H1 (cell line): ENCODE results near the gene TGIF1. TPM values are rescaled to one million over a fixed set of nuclear protein-coding genes. Genes with fewer than 3 reads are reported as not detected.

Source experiments
- CTCF ChIA-PET: fragments of 300-600 bp; sonication (Branson Sonifier 250); formaldehyde crosslinking; loops from one replicate; lab custom pipeline; 2021; ENCODE audit not compliant: partially characterized antibody; lab: Charles Lee
- POLR2A ChIA-PET: fragments of 300-600 bp; sonication (Branson Sonifier 250); formaldehyde crosslinking; loops from one replicate; lab custom pipeline; 2021; ENCODE audit warnings: inconsistent platforms; ENCODE audit not compliant: partially characterized antibody; lab: Charles Lee
- DNase-seq, 2 experiments: peaks; one replicate each; pipeline versions ENCODE4 v3.0.0 to v3.0.0-alpha.2; 2010 to 2022; ENCODE audit warnings: low spot score in 2 of 2, low read depth in 1 of 2, mixed read lengths in 1 of 2
- FAIRE-seq: peaks from 2 replicates; lab custom pipeline; 2011; peaks lifted over from hg19 to GRCh38; lab: Jason Lieb, UNC
- H2AFZ ChIP-seq: 2 replicates; pipeline ENCODE4 v1.8.1; 2012; ENCODE audit warnings: low read length, inconsistent platforms
- H2AK5ac ChIP-seq: 2 replicates; pipeline ENCODE4 v1.6.1; 2013; ENCODE audit warnings: low read depth, low read length
- H2BK120ac ChIP-seq: replicated peaks from 2 replicates; pipeline ENCODE3; 2013; ENCODE audit warnings: low read depth, low read length, inconsistent platforms
- H2BK12ac ChIP-seq: 2 replicates; pipeline ENCODE4 v1.6.1; 2013; ENCODE audit warnings: low read depth, low read length
- H2BK15ac ChIP-seq: 2 replicates; pipeline ENCODE4 v1.6.1; 2013; ENCODE audit warnings: low read length
- H2BK20ac ChIP-seq: 2 replicates; pipeline ENCODE4 v1.6.1; 2013; ENCODE audit warnings: low read length
- H2BK5ac ChIP-seq: 2 replicates; pipeline ENCODE4 v1.6.1; 2013; ENCODE audit warnings: low read depth, low read length
- H3K14ac ChIP-seq: 2 replicates; pipeline ENCODE4 v1.6.1; 2013; ENCODE audit warnings: inconsistent platforms; ENCODE audit not compliant: insufficient read length
- H3K18ac ChIP-seq: 2 replicates; pipeline ENCODE4 v1.6.1; 2013; ENCODE audit warnings: low read length; ENCODE audit errors: extremely low read depth
- H3K23ac ChIP-seq: 2 replicates; pipeline ENCODE4 v1.6.1; 2013; ENCODE audit warnings: inconsistent platforms; ENCODE audit not compliant: insufficient read length
- H3K23me2 ChIP-seq: 2 replicates; pipeline ENCODE4 v1.6.1; 2013; ENCODE audit warnings: low read depth, low read length
- H3K27ac ChIP-seq: 2 replicates; pipeline ENCODE4 v1.6.1; 2011; ENCODE audit warnings: low read depth, low read length, inconsistent platforms
- H3K27me3 ChIP-seq, 4 experiments: replicated peaks in 1 of 4; 1 replicate in 1 of 4; 2 replicates in 3 of 4; pipeline versions ENCODE4 v1.6.1 to v1.8.1; 2011 to 2013; ENCODE audit warnings: low read length in 3 of 4, mild to moderate bottlenecking in 3 of 4, inconsistent platforms in 2 of 4, mixed read lengths in 2 of 4, moderate library complexity in 1 of 4; ENCODE audit not compliant: control insufficient read depth in 3 of 4, insufficient read depth in 3 of 4; ENCODE audit errors: extremely low read depth in 1 of 4
- H3K36me3 ChIP-seq, 4 experiments: 2 replicates each; pipeline versions ENCODE4 v1.6.1 to v1.8.1; 2011 to 2013; ENCODE audit warnings: mild to moderate bottlenecking in 4 of 4, low read length in 3 of 4, moderate library complexity in 2 of 4, control low read depth in 1 of 4, inconsistent platforms in 1 of 4; ENCODE audit not compliant: insufficient read depth in 4 of 4, control insufficient read depth in 2 of 4
- H3K4ac ChIP-seq: replicated peaks from 2 replicates; pipeline ENCODE3; 2013; ENCODE audit warnings: low read length, low read depth, mixed read lengths, inconsistent platforms; ENCODE audit not compliant: insufficient read length
- H3K4me1 ChIP-seq, 4 experiments: replicated peaks in 1 of 4; 1 replicate in 1 of 4; 2 replicates in 3 of 4; pipeline versions ENCODE4 v1.6.1 to v1.8.1; 2011 to 2013; ENCODE audit warnings: low read length in 3 of 4, inconsistent platforms in 2 of 4, mixed read lengths in 1 of 4; ENCODE audit not compliant: insufficient read depth in 4 of 4, control insufficient read depth in 3 of 4
- H3K4me2 ChIP-seq, 2 experiments: 2 replicates each; pipeline versions ENCODE4 v1.6.1 to v1.8.1; 2011 to 2013; ENCODE audit warnings: low read depth in 2 of 2, low read length in 2 of 2, control low read depth in 1 of 2, inconsistent platforms in 1 of 2, mild to moderate bottlenecking in 1 of 2; ENCODE audit not compliant: insufficient read depth in 1 of 2
- H3K4me3 ChIP-seq, 4 experiments: fragments of 200-600, 300-600 bp in 1 of 4; sonication (generic), shearing (Covaris generic), sonication (Bioruptor Twin) in 1 of 4; 2 replicates each; pipeline versions ENCODE4 v1.5.1 to v1.8.1; 2011 to 2016; ENCODE audit warnings: low read length in 4 of 4, low read depth in 3 of 4, control low read depth in 2 of 4, inconsistent platforms in 2 of 4, mild to moderate bottlenecking in 2 of 4, mixed read lengths in 1 of 4, moderate library complexity in 1 of 4; ENCODE audit not compliant: insufficient read depth in 2 of 4; ENCODE audit errors: extremely low read depth in 1 of 4
- H3K56ac ChIP-seq: replicated peaks from 2 replicates; pipeline ENCODE3; 2013; ENCODE audit warnings: low read depth, mild to moderate bottlenecking, mixed read lengths, low read length, inconsistent platforms; ENCODE audit not compliant: insufficient read length
- H3K79me1 ChIP-seq: 2 replicates; pipeline ENCODE4 v1.6.1; 2013; ENCODE audit warnings: low read depth, low read length, control low read depth
- H3K79me2 ChIP-seq, 2 experiments: 2 replicates each; pipeline versions ENCODE4 v1.6.1 to v1.8.1; 2012 to 2013; ENCODE audit warnings: low read length in 2 of 2, mild to moderate bottlenecking in 2 of 2, inconsistent platforms in 1 of 2; ENCODE audit not compliant: insufficient read depth in 2 of 2, control insufficient read depth in 1 of 2
- H3K9ac ChIP-seq, 4 experiments: replicated peaks in 1 of 4; 1 replicate in 1 of 4; 2 replicates in 3 of 4; pipeline versions ENCODE4 v1.6.1 to v1.8.1; 2011 to 2013; ENCODE audit warnings: low read depth in 3 of 4, low read length in 3 of 4, control low read depth in 2 of 4, mild to moderate bottlenecking in 2 of 4, moderate library complexity in 2 of 4, inconsistent platforms in 1 of 4; ENCODE audit errors: extremely low read depth in 1 of 4
- H3K9me3 ChIP-seq, 2 experiments: 2 replicates each; pipeline versions ENCODE4 v1.6.1 to v1.8.1; 2012 to 2013; ENCODE audit warnings: mild to moderate bottlenecking in 2 of 2, moderate library complexity in 2 of 2, control low read depth in 1 of 2, inconsistent platforms in 1 of 2, low read depth in 1 of 2, low read length in 1 of 2, mixed read lengths in 1 of 2; ENCODE audit not compliant: insufficient read depth in 2 of 2
- H4K20me1 ChIP-seq, 2 experiments: replicated peaks in 1 of 2; 2 replicates each; pipeline versions ENCODE3 to v1.8.1; 2011 to 2013; ENCODE audit warnings: inconsistent platforms in 2 of 2, low read length in 2 of 2, mild to moderate bottlenecking in 1 of 2; ENCODE audit not compliant: insufficient read depth in 2 of 2, control insufficient read depth in 1 of 2
- H4K5ac ChIP-seq: 2 replicates; pipeline ENCODE4 v1.6.1; 2013; ENCODE audit warnings: low read length, low read depth, mixed read lengths, inconsistent platforms; ENCODE audit not compliant: insufficient read length
- H4K8ac ChIP-seq: 2 replicates; pipeline ENCODE4 v1.8.0; 2013; ENCODE audit warnings: mild to moderate bottlenecking, moderate library complexity, low read length, inconsistent platforms; ENCODE audit not compliant: insufficient read depth; ENCODE audit errors: extremely low read depth
- H4K91ac ChIP-seq: replicated peaks from 2 replicates; pipeline ENCODE3; 2013; ENCODE audit warnings: low read length, mixed read lengths, inconsistent platforms; ENCODE audit not compliant: insufficient read length
- JUN ChIP-seq: IDR thresholded peaks from 2 replicates; pipeline ENCODE4 v1.6.1; 2011; ENCODE audit warnings: low read depth, mild to moderate bottlenecking, improper control_type of control experiment, low read length
- KDM1A ChIP-seq: fragments of 200-600, 300-600 bp; sonication (generic); IDR thresholded peaks from 2 replicates; pipeline ENCODE4 v1.7.1; 2016; ENCODE audit warnings: mild to moderate bottlenecking, low read length, borderline replicate concordance
- WGBS, 2 experiments: shearing (Covaris generic) in 1 of 2; methylation state at CpG; one replicate each; pipeline versions ENCODE4 v1.1.6 to v1.1.7; 2013 to 2015; ENCODE audit warnings: low lambda C conversion rate in 2 of 2, mixed read lengths in 2 of 2, inconsistent platforms in 1 of 2, low coverage in 1 of 2, missing lambda C conversion rate in 1 of 2; ENCODE audit not compliant: insufficient replicate concordance in 2 of 2, insufficient coverage in 1 of 2, insufficient read length in 1 of 2; ENCODE audit errors: extremely low coverage in 1 of 2, missing lambda C conversion rate in 1 of 2; 5-methylcytosine and 5-hydroxymethylcytosine counted together
- polyA plus RNA-seq, 7 experiments: library from polyadenylated mRNA; depleted of rRNA in 3 of 7; stranded (reverse) in 5 of 7; unstranded in 2 of 7; fragments of >200 nt in 5 of 7; fragments of 200-250 nt in 2 of 7; gene quantifications; 1 replicate in 5 of 7; 2 replicates in 1 of 7; 4 replicates in 1 of 7; pipeline versions ENCODE4 v1.2.1 to v1.2.3, GENCODE V29; 2011 to 2013; ENCODE audit warnings: missing spikeins in 2 of 7, mixed read lengths in 2 of 7
- total RNA-seq: library from RNA; stranded (reverse); fragmentation: NEBNext Ultra II Directional; extraction: Animal tissue kit (Norgen Biotek cat#: 25700); gene quantifications from 2 replicates; pipeline ENCODE4 v1.2.1, GENCODE V29; 2021

TGIF1 gene
- total and polyA plus RNA-seq, 2 of the 8 experiments (the other 6 are each of a cell fraction or from before 2014, with no cell fraction given) = 256 to 262 TPM

DNA sequence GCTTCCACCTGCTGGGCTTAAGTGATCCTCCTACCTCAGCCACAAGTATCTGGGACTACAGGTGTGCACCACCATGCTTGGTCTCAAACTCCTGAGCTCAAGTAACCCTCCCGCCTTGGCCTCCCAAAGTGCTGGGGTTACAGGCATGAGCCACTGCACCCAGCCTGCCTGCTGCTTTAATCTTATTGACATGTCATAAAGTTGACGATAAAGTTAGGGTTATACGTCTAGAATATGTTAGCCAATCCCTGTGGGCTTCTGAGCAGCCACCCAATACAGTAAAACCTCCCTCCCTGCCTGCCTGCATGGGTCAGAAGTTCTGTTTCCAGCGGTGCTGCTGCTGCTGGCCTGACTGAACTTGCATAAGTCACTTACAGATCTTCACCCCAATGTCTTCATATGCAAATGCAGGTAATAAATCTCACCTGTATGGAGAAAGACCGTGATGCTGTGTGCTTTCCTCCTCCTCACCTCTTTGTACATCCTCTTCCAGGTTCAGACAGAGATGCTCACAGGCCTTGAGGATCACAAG, 30.1 kb downstream of the TGIF1 start:
- Histone ChIP-seq H3K23me2 (no peaks in the 10 kb centered on the region), H3K4me3 (no peak overlapping the region), H2BK20ac (no peak overlapping the region), H2BK12ac (no peak overlapping the region; the same call in 1 of the 2 replicates), H2BK15ac (0 out of 2 replicates have a peak overlapping the region, but pooled peaks have one; percentile 1), H3K18ac (no peak overlapping the region), H3K4me2 (no peak overlapping the region), H3K27me3 (no peaks in the 10 kb centered on the region), H2BK120ac (no peak overlapping the region), H4K5ac (no peak overlapping the region), H4K8ac (no peak overlapping the region), H2AFZ (no peak overlapping the region), H3K79me2 (no peaks in the 10 kb centered on the region), H3K27ac (no peak overlapping the region), H2BK5ac (no peak overlapping the region), H3K4ac (no peak overlapping the region), H3K79me1 (no peaks in the 10 kb centered on the region), H3K36me3 (no peaks in the 10 kb centered on the region), H4K91ac (no peak overlapping the region), H3K9ac (no peak overlapping the region; a peak in 1 of 7 replicates), H4K20me1 (no peaks in the 10 kb centered on the region), H3K23ac (no peak overlapping the region), H3K9me3 (no peaks in the 10 kb centered on the region), H3K14ac (no peak overlapping the region), H2AK5ac (no peak overlapping the region), H3K4me1 (peaks cover 0 to 7% (median 3%) of the 10 kb centered on the region in 4 experiments; a peak in 4 of 7 replicates)
- FAIRE-seq (no peak), DNase-seq (no peak)
- 82% methylated on average over 5 of the region's 5 CpGs; no CpG with 5 or more reads in 1 of the 2 experiments for WGBS, 2 experiments
- CTCF ChIA-PET = interaction anchor here (0.6 to 3.1 kb wide), 7 partner anchors 9 to 1121 kb away, joined by 3 to 12 read pairs (median 3); no protein-coding TSS in a partner anchor
- TF ChIP-seq JUN (no peak), KDM1A (no peak)
- TF ChIP-seq, all 59 proteins: peak for 0
- no peak overlapping the region for H3K56ac ChIP-seq
- POLR2A ChIA-PET = interaction anchor here (0.6 to 1.1 kb wide), 2 partner anchors 9 to 105 kb away, joined by 3 to 6 read pairs; no protein-coding TSS in a partner anchor
